HepG2 (cell line): ENCODE results near the gene PRR14. TPM values are rescaled to one million over a fixed set of nuclear protein-coding genes. Genes with fewer than 3 reads are reported as not detected.

Experiments
- CERS6 ChIP-seq: sonication (generic); formaldehyde crosslinking; IDR thresholded peaks from 2 replicates; pipeline ENCODE4 v1.5.0; 2020; ENCODE audit warnings: missing genetic modification reagents
- CHCHD3 ChIP-seq: sonication (generic); formaldehyde crosslinking; IDR thresholded peaks from 2 replicates; pipeline ENCODE4 v1.8.0; 2022; ENCODE audit warnings: mild to moderate bottlenecking, missing genetic modification reagents, moderate library complexity
- HMG20B ChIP-seq: conservative IDR thresholded peaks from 2 replicates; pipeline ENCODE4 v1.6.1; 2016; ENCODE audit warnings: missing genetic modification reagents, missing compliant biosample characterization
- ISL2 ChIP-seq: sonication (generic); formaldehyde crosslinking; IDR thresholded peaks from 2 replicates; pipeline ENCODE4 v1.5.0; 2020; ENCODE audit warnings: missing genetic modification reagents
- KLF13 ChIP-seq: sonication (generic); formaldehyde crosslinking; IDR thresholded peaks from 2 replicates; pipeline ENCODE4 v1.4.0; 2020; ENCODE audit warnings: mild to moderate bottlenecking, missing genetic modification reagents
- NFIB ChIP-seq: sonication (generic); formaldehyde crosslinking; IDR thresholded peaks from 2 replicates; pipeline ENCODE4 v1.9.0; 2021; ENCODE audit warnings: missing genetic modification reagents, mild to moderate bottlenecking, borderline replicate concordance
- NR2F2 ChIP-seq: IDR thresholded peaks from 2 replicates; pipeline ENCODE4 v1.6.1; 2012; ENCODE audit warnings: low read depth, inconsistent platforms, borderline replicate concordance
- POLR2G ChIP-seq: fragments of 200-400 bp; formaldehyde crosslinking; IDR thresholded peaks from 2 replicates; pipeline ENCODE4 v1.6.1; 2018; ENCODE audit warnings: mild to moderate bottlenecking, low read depth, low read length, moderate library complexity
- RORA ChIP-seq: sonication (generic); formaldehyde crosslinking; IDR thresholded peaks from 2 replicates; pipeline ENCODE4 v1.5.0; 2020; ENCODE audit warnings: mild to moderate bottlenecking, missing genetic modification reagents, moderate library complexity
- TBL1XR1 ChIP-seq: fragments of 150-350 bp; IDR thresholded peaks from 2 replicates; pipeline ENCODE4 v1.6.1; 2014; ENCODE audit warnings: borderline replicate concordance, low read length; ENCODE audit not compliant: partially characterized antibody
- ZBTB43 ChIP-seq: sonication (generic); formaldehyde crosslinking; conservative IDR thresholded peaks from 2 replicates; pipeline ENCODE4 v1.4.0; 2020; ENCODE audit warnings: missing genetic modification reagents
- ZBTB49 ChIP-seq: sonication (generic); formaldehyde crosslinking; IDR thresholded peaks from 2 replicates; pipeline ENCODE4 v1.4.0; 2020; ENCODE audit warnings: missing genetic modification reagents, borderline replicate concordance
- ZFP1 ChIP-seq: IDR thresholded peaks from 2 replicates; pipeline ENCODE4 v1.6.1; 2016
- ZNF292 ChIP-seq: sonication (generic); formaldehyde crosslinking; IDR thresholded peaks from 2 replicates; pipeline ENCODE4 v1.8.1; 2022; ENCODE audit warnings: mild to moderate bottlenecking, low read depth, missing genetic modification reagents, borderline replicate concordance
- ZNF530 ChIP-seq: sonication (generic); formaldehyde crosslinking; IDR thresholded peaks from 2 replicates; pipeline ENCODE4 v1.5.0; 2020; ENCODE audit warnings: low read depth, mild to moderate bottlenecking, missing genetic modification reagents
- ZSCAN31 ChIP-seq: sonication (generic); formaldehyde crosslinking; IDR thresholded peaks from 2 replicates; pipeline ENCODE4 v1.5.0; 2020; ENCODE audit warnings: low read depth, mild to moderate bottlenecking, missing genetic modification reagents
- polyA plus RNA-seq, 8 experiments: library from polyadenylated mRNA; depleted of rRNA in 3 of 8; stranded (reverse) in 7 of 8; unstranded in 1 of 8; fragments of >200 nt; fragmentation: Illumina TruSeq in 4 of 8; extraction: Trizol in 4 of 8; gene quantifications; 2 replicates each; pipeline versions ENCODE4 v1.2.1 to v1.2.3, GENCODE V29; 2011 to 2016; ENCODE audit warnings: low read depth in 4 of 8, missing spikeins in 1 of 8, mixed read lengths in 1 of 8; ENCODE audit not compliant: insufficient read depth in 1 of 8
- total RNA-seq, 5 experiments: library from RNA; depleted of rRNA; stranded (reverse); fragments of >200 nt; fragmentation: Illumina TruSeq; extraction: Trizol; gene quantifications; 2 replicates each; pipeline ENCODE4 v1.2.3, GENCODE V29; 2016; ENCODE audit warnings: low read depth in 1 of 5
- TF ChIP-seq, protein P1 (sequence below): sonication (generic); formaldehyde crosslinking; IDR thresholded peaks from 2 replicates; pipeline ENCODE4 v1.5.0; 2020; ENCODE audit warnings: mild to moderate bottlenecking, missing genetic modification reagents, borderline replicate concordance
- TF ChIP-seq, protein P2 (sequence below), 2 experiments: IDR thresholded peaks; 2 replicates each; pipeline ENCODE4 v1.6.1; 2011 to 2012; ENCODE audit warnings: low read length in 2 of 2, borderline replicate concordance in 1 of 2, low read depth in 1 of 2, mild to moderate bottlenecking in 1 of 2, moderate library complexity in 1 of 2

Gene PRR14
- total and polyA plus RNA-seq, 2 of the 13 experiments (the other 11 are each of a cell fraction or from before 2014, with no cell fraction given) = 8.4 to 11.0 TPM

- TF ChIP-seq, protein P1, sequence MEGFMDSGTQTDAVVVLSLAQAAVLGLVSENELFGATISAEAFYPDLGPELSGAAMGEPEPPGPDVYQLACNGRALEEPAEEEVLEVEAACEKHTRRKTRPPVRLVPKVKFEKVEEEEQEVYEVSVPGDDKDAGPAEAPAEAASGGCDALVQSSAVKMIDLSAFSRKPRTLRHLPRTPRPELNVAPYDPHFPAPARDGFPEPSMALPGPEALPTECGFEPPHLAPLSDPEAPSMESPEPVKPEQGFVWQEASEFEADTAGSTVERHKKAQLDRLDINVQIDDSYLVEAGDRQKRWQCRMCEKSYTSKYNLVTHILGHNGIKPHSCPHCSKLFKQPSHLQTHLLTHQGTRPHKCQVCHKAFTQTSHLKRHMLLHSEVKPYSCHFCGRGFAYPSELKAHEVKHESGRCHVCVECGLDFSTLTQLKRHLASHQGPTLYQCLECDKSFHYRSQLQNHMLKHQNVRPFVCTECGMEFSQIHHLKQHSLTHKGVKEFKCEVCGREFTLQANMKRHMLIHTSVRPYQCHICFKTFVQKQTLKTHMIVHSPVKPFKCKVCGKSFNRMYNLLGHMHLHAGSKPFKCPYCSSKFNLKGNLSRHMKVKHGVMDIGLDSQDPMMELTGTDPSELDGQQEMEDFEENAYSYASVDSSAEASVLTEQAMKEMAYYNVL (CRISPR knock-in tag) = no peak
- TF ChIP-seq ZNF292 (no peak; the same call in 1 of the 2 replicates), POLR2G (no peak), ZFP1 (CRISPR knock-in tag) (no peak), ZBTB49 (no peak; the same call in 1 of the 2 replicates), HMG20B (0 out of 2 replicates have a peak, but pooled peaks have one; percentile 43), NFIB (CRISPR knock-in tag) (no peak), ZSCAN31 (peak; percentile 69), ZNF530 (CRISPR knock-in tag) (no peak), KLF13 (CRISPR knock-in tag) (peak; percentile 51; the same call in 1 of the 2 replicates), CERS6 (CRISPR knock-in tag) (no peak), NR2F2 (peak; percentile 82; the same call in 1 of the 2 replicates), RORA (CRISPR knock-in tag) (no peak), ZBTB43 (CRISPR knock-in tag) (peak; percentile 43; the same call in 1 of the 2 replicates), ISL2 (peak; percentile 19), TBL1XR1 (peak; percentile 74), CHCHD3 (CRISPR knock-in tag) (no peak)
- TF ChIP-seq, protein P2, sequence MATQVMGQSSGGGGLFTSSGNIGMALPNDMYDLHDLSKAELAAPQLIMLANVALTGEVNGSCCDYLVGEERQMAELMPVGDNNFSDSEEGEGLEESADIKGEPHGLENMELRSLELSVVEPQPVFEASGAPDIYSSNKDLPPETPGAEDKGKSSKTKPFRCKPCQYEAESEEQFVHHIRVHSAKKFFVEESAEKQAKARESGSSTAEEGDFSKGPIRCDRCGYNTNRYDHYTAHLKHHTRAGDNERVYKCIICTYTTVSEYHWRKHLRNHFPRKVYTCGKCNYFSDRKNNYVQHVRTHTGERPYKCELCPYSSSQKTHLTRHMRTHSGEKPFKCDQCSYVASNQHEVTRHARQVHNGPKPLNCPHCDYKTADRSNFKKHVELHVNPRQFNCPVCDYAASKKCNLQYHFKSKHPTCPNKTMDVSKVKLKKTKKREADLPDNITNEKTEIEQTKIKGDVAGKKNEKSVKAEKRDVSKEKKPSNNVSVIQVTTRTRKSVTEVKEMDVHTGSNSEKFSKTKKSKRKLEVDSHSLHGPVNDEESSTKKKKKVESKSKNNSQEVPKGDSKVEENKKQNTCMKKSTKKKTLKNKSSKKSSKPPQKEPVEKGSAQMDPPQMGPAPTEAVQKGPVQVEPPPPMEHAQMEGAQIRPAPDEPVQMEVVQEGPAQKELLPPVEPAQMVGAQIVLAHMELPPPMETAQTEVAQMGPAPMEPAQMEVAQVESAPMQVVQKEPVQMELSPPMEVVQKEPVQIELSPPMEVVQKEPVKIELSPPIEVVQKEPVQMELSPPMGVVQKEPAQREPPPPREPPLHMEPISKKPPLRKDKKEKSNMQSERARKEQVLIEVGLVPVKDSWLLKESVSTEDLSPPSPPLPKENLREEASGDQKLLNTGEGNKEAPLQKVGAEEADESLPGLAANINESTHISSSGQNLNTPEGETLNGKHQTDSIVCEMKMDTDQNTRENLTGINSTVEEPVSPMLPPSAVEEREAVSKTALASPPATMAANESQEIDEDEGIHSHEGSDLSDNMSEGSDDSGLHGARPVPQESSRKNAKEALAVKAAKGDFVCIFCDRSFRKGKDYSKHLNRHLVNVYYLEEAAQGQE (IDR thresholded peaks at IDR 0.05; ENCODE audit: borderline replicate concordance in 1 of 2, low read depth in 1 of 2, low read length in 2 of 2) = peak in 1 of 2 experiments; percentile 20; a peak in 1 of 4 replicates
Measured at GRCh38 chr16:30698816-30699614, 48.3 kb downstream of the PRR14 start, which contains the start of gene SRCAP (continued).
